ENCODE measurements around the gene RPGRIP1.
A peak's percentile ranks its signal among the peaks of the same experiment; 100 is the strongest.
"Not testable (repeated sequence)": the region's sequence is repeated elsewhere in the genome, so short reads cannot be mapped to it uniquely, and the experiment has no call there.

The RPGRIP1 gene

DNA sequence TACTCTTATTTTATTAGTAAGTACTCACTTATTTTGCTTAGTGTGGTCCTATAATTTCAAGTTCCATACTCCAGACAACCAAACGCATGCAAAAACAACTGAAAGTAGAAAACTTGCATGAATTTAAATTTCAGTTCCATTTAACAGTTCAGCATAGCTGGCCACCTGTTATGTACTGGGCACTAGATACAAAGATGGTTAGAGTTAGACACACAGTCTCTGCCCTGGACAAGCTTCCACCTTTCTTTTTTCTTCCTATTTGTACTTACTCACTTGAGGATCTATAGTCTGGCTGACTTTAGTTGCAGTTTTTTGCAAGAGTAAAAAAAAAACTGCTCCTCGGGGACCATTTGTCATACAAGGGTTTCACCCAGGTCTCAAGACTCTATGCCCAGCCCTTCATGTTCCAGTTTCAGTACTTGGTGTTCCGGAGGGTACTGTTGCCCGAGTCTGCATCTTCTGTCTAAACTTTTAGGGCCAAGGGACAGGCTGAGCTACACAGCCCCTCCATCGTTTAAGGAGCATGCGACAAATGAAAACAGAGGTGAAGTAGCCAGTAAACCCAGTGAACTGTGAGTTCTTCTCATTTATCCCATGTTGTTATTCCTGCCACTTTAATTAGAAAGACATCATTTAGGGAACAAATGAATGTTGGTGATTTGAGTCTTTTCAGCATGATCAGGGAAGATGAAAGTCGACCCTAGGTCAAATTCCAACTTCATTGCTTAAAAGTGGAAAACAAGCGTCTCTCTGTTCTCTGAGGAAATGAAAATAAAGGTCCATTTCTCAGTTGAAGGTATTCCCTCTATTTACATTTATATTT, 22.3 kb downstream of the RPGRIP1 start:
- DNase-seq, result no peak

DNA sequence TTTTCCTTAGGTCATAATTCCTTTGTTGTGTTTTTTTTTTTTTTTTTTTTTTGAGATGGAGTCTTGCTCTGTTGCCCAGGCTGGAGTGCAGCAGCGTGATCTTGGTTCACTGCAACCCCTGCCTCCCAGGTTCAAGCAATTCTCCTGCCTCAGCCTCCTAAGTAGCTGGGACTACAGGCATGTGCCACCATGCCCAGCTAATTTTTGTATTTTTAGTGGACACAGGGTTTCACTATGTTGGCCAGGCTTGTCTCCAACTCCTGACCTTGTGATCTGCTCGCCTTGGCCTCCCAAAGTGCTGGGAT, 22.9 kb downstream of the RPGRIP1 start:
- not testable (repeated sequence) for DNase-seq

DNA sequence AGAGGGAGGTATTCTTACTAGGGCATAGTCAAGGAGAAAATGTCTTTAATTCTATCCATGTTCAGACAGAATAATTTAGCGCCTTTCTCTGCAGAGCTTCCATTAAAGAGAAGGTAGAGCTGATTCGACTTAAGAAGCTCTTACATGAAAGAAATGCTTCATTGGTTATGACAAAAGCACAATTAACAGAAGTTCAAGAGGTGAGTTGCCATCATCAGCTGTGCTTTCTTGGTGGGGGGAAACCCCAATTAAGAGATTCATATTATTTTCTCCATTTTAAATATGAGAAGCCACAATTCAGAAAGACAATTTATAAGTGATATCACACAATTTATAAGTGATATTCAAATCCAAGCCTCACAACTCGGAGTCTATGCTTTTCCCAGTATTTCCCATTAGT, 27.8 kb downstream of the RPGRIP1 start:
- DNase-seq, result no peak

DNA sequence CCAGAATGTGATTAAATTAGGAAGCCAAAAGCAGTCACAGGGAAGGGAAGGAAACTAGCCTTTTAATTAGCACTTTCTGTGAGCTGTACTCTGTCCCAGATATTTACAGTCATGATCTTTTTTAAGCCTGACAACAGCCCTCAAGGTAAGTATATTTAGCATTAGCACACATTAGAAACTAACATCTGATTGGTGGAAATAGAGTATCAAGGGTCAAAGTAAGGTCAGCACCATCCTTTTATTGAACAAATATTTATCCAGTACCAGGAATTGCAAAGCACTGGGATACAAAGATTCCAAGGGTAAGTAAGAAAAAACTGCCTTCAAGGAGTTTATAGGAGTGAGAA, 28.2 kb downstream of the RPGRIP1 start:
- no peak for DNase-seq

DNA sequence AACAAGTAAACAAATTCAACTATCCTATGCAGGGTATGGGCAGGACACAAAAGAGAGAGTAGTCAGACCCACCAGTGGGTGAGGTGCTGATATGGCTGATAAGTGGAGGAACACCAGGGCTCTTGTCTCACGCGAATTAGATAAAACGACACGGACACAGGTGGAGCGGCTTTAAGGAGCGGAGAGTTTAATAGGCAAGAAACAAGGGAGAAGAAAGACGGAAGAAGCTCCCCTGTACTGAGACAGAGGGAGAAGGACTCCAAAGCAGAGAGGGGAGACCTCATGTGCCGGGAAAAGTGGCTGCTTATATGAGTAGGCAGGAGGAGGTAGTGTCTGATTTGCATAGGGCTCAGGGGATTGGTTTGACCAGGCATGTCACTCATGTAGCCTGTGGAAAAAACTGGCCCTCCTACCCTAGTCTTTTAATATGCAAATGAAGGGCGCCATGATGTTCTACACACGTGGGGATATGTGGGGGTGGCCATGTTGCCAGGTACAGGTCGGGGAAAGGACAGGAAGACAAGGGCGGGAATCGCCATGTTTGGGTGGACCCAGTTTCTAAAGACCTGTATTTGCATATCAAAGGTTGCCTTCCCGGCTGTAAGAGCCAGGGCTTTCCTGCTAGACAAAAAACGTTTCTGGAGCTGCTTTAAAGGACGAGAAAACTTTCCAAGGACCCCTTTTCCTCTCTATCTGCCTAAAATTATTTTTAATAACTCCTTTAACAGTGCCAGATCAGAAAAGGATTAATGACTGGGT, 28.8 kb downstream of the RPGRIP1 start:
- DNase-seq, result no peak

DNA sequence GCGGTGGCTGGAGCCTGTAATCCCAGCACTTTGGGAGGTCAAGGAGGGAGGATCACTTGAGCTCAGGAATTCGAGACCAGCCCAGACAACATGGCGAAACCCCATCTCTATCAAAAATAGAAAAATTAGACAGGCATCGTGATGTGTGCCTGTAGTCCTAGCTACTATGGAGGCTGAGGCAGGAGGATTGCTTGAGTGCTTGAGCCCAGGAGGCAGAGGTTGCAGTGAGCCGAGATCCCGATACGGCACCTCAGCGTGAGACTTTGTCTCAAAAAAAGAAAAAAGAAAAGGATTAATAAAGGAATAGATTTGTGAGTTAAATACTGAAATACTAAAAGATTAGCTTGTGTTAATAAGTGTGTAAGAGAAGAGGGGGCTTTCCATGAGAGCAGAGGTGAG, 29.4 kb downstream of the RPGRIP1 start:
- DNase-seq, result no peak

DNA sequence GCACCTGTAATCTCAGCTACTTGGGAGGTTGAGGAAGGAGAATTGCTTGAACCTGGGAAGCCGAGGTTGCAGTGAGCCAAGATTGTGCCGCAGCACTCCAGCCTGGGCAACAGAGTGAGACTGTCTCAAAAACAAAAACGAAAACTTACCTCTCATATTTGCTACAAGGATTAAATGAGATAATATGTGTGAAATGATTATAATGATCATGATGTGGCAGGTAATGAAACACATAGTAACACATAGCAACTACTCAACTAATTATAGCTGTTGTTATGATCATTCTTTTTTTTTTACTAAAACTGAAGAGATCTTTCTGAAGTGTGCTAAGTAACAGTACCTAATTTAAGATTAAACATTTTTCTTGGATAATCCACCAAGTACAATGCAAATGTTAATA, 30.1 kb downstream of the RPGRIP1 start:
- DNase-seq, result no peak

DNA sequence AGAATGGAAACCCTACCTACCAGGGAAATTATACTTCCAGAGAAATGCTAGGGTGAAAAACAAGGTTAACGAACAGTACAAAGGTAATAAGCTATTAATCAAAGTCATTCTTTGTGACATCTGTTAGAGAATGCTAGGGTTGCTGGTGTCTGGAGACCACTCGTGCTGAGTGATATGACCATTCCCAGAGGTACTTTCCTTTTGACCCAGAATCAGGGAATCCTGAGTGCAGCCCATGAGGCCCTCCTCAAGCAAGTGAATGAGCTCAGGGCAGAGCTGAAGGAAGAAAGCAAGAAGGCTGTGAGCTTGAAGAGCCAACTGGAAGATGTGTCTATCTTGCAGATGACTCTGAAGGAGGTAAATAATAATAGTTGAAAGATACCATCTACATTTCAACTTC, 31.7 kb downstream of the RPGRIP1 start:
- DNase-seq, result no peak

DNA sequence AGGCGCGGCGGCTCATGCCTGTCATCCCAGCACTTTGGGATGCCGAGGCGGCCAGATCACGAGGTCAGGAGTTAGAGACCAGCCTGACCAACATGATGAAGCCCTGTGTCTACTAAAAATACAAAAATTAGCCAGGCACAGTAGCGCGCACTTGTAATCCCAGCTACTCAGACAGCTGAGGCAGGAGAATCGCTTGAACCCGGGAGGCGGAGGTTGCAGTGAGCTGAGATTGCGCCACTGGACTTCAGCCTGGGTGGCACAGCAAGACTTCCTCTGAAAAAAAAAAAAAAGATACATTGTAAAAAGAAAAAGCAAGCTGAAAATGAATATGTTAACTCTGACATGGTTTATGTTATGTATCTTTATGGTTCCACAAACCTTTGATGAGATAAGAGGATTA, 33.6 kb downstream of the RPGRIP1 start:
- no peak for DNase-seq

DNA sequence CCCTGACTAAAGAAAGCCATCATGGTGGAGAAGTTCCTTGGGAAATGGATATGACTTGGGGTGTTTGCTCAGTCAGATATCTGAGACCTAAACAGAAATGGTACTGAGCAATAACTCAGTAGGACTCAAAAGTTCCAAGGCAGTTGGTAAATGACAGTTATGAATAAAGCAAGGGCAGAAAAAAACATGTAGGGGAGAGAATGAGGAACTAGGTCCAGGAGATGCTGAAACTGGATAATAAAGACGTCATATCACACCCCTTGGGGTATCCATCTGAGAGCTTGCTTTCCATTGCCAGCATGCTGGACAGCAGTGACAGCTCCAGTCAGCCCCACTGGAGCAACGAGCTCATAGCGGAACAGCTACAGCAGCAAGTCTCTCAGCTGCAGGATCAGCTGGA, 37.5 kb downstream of the RPGRIP1 start:
- peak; percentile 66 to 72 for DNase-seq

DNA sequence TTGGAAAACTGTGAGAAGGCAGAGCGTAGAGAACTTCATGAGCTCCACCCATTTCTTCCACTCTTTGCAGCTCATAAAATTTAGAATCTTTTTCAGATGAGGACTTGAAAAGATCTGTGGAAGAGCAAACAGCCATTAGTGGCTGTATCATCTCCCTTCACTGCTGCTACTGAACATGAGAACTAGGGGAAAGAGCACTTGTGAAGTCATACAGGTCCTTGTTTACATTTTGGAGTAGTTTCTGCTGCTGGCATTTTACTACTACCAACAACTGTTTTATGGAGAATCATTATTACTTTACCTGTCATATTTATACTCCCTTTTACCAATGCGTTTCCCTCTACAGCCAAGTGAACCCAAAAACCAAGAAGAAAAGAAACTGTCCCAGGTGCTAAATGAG, 41.0 kb downstream of the RPGRIP1 start:
- no peak for DNase-seq

DNA sequence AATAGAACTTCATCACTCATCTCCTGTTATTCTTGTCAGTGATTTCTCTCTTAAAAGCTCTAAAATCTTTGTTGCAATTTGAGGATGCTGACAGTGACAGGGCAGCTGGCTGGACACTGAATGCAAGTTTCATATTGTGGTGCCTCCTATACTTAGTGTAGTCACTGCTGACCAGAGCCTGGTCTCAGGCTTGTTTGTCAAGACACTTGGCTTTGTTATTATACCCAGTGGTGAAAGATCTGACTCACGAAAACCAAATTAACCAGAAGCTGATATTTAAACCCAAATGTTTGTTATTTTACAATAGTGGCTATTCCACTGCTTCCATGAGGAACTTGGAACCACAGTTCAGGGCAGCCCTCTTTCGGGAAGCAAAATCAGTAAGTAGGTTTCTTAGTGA, 42.8 kb downstream of the RPGRIP1 start:
- no peak for DNase-seq

DNA sequence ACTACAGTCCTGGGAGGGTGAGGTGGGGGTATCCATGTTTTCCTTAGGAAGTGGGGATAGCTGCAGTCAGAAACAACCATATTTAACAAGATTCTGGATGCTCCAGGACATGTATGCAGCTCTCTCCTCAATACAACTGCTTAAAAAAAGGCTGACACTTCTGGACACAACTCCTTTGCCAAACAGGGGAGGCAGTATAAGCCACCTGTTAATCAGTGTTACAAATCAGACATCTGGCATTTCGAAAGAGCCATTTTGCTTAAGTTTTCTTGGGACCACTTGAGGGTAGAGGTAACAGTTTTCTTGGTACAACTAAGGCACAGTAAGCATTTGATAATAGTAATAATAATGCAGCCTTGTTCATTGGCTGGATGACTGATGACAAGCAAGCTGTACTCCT, 47.1 kb downstream of the RPGRIP1 start:
- DNase-seq, result no peak

Data from Kasumi-1 (cell line).